GM21515 (cell line): ENCODE data around the gene APLN.

ENCODE experiments used
- ATAC-seq: cut with Tn5 transposase; IDR thresholded peaks from one replicate; pipeline ENCODE4 v1.9.1; 2021; ENCODE audit not compliant: unreplicated experiment

APLN gene

DNA sequence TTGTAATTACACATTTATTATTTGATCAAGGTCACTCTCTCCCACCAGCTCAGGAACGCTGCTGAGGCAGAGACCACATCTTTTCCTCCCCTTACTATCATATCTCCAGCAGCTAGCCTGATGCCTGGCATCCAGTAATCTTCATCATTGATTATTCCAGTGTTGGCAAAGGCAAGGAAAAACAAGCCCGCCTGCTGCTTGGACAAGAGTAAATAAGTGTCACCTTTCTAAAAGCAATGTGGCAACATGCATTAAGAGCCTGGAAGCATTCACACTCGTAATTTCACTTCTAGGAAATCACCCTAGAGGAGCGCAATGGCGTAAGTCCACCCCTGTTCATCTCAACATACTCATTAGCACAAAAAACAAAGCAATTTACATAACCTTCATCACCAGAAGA is 54.8 kb downstream of the APLN start:
- no peak for ATAC-seq

DNA sequence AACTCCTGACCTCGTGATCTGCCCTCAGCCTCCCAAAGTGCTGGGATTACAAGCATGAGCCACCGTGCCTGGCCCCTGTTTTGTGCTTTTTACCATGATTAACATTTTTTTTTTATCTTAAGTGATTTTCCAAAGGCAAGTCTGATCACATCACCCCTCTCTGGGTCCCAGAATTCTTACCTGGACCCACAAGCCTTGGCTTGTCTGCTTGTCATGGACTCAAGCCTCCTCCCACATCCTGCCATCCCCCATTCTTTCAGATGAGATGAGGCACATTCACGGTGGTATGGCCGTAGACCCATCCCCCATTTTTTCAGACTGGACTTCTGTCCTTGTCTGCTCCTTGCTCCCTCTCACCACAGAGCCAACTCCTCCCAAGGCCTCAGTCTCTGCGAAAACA is 55.3 kb downstream of the APLN start:
- no peak for ATAC-seq

DNA sequence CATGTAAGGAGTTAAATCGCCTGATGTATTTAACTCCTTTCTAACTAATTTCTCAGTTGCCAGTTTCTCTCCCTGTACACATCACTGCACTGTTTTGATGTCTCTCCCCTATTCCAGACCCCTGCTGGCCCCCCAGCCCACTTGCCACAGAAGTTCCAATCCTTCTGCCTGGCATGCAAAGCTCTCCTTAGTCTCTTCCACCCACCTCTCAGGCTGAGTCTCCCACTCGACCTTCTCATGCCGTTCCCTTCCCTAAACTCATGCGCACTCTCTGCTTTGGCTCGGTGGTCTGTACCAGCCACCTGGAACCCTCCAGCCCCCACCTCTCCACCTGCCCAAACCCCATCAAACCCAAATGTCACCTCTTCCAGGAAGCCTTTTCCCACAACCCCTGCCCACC is 56.9 kb downstream of the APLN start:
- no peak for ATAC-seq

DNA sequence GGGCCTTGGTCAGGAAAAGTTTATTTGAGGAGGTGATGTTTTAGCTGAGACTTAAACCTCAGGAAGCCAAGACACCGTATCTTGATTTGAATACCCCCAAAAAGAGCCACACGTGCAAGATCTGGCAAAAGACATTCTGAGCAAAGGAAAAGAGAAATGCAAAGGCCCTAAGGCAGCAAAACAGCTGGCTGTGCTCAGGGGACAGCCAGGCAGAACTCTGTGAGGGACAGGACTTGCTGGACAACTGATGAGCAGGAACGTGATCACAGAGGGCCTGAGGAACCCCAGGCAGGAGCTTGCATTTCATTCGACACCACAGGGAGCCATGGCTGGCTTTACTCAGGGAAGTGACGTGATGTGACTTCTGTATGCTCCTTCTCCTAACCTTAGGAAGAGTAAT is 58.7 kb downstream of the APLN start:
- ATAC-seq = no peak
